Liver (tissue), 3 donors: Measurements from ENCODE around the gene MDN1.

Experiments used
- EGR1 ChIP-seq, 2 donors: IDR thresholded peaks; 2 replicates each; pipeline ENCODE4 v1.6.1; 2016 to 2018; ENCODE audit warnings: antibody characterized with exemption in 2 of 2, low read depth in 2 of 2
- FOXA1 ChIP-seq: IDR thresholded peaks from 2 replicates; pipeline ENCODE4 v1.6.1; 2016; ENCODE audit warnings: antibody characterized with exemption
- FOXA2 ChIP-seq: IDR thresholded peaks from 2 replicates; pipeline ENCODE4 v1.6.1; 2016; ENCODE audit warnings: antibody characterized with exemption
- JUND ChIP-seq, 2 donors: IDR thresholded peaks; 2 replicates each; pipeline ENCODE4 v1.6.1; 2016; ENCODE audit warnings: antibody characterized with exemption in 2 of 2
- MAX ChIP-seq: IDR thresholded peaks from 2 replicates; pipeline ENCODE4 v1.6.1; 2016; ENCODE audit warnings: antibody characterized with exemption
- RAD21 ChIP-seq, 2 donors: IDR thresholded peaks; 2 replicates each; pipeline ENCODE4 v1.6.1; 2016; ENCODE audit warnings: antibody characterized with exemption in 2 of 2, mild to moderate bottlenecking in 2 of 2
- REST ChIP-seq: IDR thresholded peaks from 2 replicates; pipeline ENCODE4 v1.6.1; 2016; ENCODE audit warnings: antibody characterized with exemption, mild to moderate bottlenecking
- SP1 ChIP-seq: IDR thresholded peaks from 2 replicates; pipeline ENCODE4 v1.6.1; 2018; ENCODE audit warnings: antibody characterized with exemption, mild to moderate bottlenecking
- TAF1 ChIP-seq: conservative IDR thresholded peaks from 2 replicates; pipeline ENCODE4 v1.6.1; 2016; ENCODE audit warnings: antibody characterized with exemption, mild to moderate bottlenecking
- YY1 ChIP-seq: IDR thresholded peaks from 2 replicates; pipeline ENCODE4 v1.6.1; 2016; ENCODE audit warnings: antibody characterized with exemption, mild to moderate bottlenecking
- TF ChIP-seq, protein P1 (sequence below): fragments of 150-350 bp; IDR thresholded peaks from 2 replicates; pipeline ENCODE4 v1.5.1; 2017; ENCODE audit warnings: improper control_type of control experiment, low read depth, low read length; ENCODE audit not compliant: missing input control
- TF ChIP-seq, protein P2 (sequence below): IDR thresholded peaks from 2 replicates; pipeline ENCODE4 v1.6.1; 2016; ENCODE audit warnings: antibody characterized with exemption
- donor health status: healthy.
- donor health status: healthy.

DNA sequence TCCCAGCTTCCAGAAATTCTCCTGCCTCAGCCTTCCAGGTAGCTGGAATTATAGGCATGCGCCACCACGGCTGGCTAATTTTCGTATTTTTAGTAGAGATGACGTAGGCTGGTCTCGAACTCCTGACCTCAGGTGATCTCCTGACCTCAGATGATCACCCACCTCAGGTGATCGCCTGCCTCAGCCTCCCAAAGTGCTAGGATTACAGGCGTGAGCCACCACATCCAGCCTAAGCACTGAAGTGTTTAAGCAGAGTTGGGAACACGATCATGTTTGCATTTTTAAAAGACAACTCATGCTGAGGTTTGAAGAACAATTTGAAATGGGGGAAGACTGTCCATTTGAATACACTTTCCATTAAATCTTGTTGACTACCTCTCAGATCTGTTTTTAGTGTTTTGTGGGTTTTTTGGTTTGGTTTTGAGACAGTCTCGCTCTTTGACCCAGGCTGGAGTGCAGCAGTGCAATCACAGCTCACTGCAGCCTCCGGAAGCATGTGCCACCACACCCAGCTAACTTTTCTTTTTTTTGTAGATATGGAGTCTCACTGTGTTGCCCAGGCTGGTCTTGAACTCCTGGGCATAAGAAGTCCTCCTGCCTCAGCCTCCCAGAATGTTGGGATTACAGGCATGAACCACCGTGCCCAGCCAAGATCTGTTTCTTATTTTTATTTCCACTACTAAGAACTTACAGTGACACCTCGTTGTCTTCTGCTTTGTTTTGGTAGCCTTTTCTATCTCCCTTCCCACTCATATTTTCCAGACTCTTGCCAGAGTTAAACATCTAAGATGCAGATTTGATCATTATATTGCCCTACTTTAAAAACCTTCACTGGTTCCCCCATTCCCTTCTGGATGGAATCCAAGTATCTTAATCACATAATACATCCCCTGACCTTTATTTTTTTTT is 15.5 kb upstream of the MDN1 start:
- TF ChIP-seq MAX (no peak), RAD21 (IDR thresholded peaks at IDR 0.05) (no peak), REST (no peak), FOXA2 (no peak), YY1 (no peak), EGR1 (IDR thresholded peaks at IDR 0.05; ENCODE audit: low read depth in 2 of 2) (no peak), SP1 (no peak), FOXA1 (no peak), TAF1 (no peak), JUND (IDR thresholded peaks at IDR 0.05) (no peak)
- TF ChIP-seq, protein P1, sequence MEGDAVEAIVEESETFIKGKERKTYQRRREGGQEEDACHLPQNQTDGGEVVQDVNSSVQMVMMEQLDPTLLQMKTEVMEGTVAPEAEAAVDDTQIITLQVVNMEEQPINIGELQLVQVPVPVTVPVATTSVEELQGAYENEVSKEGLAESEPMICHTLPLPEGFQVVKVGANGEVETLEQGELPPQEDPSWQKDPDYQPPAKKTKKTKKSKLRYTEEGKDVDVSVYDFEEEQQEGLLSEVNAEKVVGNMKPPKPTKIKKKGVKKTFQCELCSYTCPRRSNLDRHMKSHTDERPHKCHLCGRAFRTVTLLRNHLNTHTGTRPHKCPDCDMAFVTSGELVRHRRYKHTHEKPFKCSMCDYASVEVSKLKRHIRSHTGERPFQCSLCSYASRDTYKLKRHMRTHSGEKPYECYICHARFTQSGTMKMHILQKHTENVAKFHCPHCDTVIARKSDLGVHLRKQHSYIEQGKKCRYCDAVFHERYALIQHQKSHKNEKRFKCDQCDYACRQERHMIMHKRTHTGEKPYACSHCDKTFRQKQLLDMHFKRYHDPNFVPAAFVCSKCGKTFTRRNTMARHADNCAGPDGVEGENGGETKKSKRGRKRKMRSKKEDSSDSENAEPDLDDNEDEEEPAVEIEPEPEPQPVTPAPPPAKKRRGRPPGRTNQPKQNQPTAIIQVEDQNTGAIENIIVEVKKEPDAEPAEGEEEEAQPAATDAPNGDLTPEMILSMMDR = no peak
- TF ChIP-seq, protein P2, sequence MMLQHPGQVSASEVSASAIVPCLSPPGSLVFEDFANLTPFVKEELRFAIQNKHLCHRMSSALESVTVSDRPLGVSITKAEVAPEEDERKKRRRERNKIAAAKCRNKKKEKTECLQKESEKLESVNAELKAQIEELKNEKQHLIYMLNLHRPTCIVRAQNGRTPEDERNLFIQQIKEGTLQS = no peak
